ENCODE measurements around the gene PTPRZ1.

- TF ChIP-seq CTCF (IDR thresholded peaks at IDR 0.05) (no peak), EZH2 (IDR thresholded peaks at IDR 0.05; ENCODE audit: borderline replicate concordance, insufficient read depth, low read depth, low read length, poor library complexity, severe bottlenecking) (no peak)
Measured at GRCh38 chr7:122068046-122068445, 195.1 kb downstream of the PTPRZ1 start.

All from B cell (primary cell).